Measurements from ENCODE around the gene SMARCB1.

SMARCB1 gene

DNA sequence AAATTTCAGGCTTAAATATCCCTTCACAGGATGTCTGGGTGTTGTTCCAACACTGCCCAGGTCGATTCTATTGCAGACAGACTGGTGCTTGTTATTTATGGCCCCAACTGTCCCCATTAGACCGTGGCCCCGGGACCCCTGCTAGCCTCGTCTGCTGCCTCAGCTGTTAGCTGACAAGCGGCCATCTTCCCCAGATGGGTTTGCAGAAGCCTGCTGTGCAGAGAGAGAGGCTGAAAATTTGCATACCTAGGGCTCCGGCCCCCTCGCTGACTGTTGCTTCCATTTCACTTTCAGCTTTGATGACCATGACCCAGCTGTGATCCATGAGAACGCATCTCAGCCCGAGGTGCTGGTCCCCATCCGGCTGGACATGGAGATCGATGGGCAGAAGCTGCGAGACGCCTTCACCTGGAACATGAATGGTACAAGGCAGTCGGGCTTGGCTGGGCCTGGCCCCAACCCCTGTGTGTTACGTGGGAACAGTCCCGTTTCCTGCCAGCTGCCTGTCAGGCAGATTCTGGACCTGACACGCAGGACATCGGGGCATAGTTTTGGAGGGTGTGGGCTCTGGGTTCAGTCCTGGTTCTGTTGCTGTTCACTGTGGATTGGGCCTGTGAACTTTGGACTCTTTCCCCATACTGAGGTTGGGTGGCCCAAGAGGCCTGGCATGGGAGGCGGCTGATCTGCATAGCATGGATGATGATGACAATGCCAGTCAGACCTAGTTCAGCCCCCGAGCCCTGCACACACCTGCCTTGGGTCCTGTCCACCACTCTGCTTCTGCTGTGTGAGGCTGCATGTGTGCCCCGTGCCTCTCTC, 16.4 kb downstream of the SMARCB1 start:
- no peak for DNase-seq (ENCODE audit: low spot score)

DNA sequence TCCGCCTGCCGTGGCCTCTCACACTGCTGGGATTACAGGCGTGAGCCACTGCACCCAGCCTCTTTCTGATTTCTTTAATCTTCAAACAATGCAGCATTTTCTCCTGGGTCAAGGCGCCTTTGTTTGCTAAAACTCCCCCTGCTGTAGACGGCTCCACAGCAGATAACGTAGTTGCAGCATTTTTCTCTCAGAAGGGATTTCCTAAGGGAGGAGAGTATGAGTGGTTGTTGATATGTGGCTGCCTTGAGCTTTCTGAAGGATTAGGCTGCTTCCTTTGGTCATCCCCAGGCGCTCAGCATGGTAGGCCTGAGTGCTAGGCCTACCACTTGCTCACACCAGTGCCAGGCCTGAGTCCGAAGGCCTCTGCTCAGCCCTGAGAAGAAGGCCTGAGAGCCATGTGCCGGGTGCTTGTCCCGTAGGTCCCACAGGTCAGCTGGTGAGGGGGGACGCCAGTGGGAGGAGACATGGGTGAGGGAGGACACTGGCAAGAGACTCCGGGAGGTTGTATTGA, 18.1 kb downstream of the SMARCB1 start:
- DNase-seq (ENCODE audit: low spot score), result no peak

DNA sequence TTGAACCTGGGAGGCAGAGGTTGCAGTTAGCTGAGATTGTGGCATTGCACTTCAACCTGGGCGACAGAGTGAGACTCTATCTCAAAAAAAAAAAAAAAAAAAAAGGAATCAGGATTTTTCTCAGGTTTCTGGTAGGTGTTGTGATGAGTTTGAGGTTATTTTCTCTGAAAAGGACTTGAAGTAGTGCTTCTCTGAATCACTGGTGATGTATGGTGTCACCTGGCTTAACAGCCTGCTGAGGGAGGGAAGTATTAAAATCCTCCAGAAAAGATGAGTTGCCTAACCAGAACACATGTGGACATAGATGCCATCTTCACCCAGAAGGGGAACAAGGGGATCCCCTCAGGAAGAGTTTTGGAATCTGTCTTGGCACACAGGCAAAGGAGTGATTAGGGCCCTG, 20.1 kb downstream of the SMARCB1 start:
- DNase-seq (ENCODE audit: low spot score), result no peak

DNA sequence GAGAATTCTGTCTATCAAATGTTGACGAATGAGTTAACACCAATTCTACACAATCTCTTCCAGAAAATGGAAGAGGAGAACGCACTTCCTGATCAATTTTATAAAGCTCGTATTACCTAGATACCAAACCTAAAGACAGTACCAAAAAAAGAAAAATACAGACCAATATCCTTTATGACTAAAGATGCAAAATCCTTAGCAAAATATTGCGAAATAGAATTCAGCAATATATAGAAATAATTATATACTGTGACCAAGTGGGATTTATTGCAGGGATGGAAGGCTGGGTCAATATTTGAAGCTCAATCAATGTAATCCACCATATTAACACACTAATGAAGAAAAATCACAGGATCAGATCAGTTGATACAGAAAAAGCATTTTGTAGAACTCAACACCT, 25.6 kb downstream of the SMARCB1 start:
- no peak for DNase-seq (ENCODE audit: low spot score)

DNA sequence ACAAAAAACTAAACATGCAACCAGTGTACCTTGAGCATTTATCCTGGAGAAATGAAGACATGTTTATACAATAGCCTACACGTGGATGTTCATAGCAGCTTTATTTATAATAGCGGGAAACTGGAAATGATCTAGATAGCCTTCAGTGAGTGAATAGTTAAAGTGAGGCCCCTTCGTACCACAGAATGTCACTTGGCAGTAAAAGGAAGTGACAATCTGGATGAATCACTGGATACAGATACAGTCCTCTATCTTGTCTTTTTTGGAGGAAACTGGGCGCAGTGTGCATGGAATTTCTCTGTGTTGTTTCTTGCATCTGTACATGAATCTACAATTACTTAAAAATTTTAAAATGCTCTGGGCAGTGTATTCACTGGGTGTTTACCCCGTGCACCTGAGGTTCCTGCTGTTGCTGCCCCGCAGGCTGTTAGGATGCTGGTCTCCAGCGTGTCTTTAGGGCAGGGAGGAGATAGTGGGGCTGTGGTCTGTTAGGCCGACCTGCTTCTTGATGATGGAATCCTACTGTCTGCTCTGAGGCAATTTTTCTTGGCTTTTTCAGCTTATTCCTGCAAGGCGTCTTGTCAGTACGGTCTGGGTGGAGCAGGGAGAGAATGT, 28.9 kb downstream of the SMARCB1 start:
- DNase-seq (ENCODE audit: low spot score), result no peak

DNA sequence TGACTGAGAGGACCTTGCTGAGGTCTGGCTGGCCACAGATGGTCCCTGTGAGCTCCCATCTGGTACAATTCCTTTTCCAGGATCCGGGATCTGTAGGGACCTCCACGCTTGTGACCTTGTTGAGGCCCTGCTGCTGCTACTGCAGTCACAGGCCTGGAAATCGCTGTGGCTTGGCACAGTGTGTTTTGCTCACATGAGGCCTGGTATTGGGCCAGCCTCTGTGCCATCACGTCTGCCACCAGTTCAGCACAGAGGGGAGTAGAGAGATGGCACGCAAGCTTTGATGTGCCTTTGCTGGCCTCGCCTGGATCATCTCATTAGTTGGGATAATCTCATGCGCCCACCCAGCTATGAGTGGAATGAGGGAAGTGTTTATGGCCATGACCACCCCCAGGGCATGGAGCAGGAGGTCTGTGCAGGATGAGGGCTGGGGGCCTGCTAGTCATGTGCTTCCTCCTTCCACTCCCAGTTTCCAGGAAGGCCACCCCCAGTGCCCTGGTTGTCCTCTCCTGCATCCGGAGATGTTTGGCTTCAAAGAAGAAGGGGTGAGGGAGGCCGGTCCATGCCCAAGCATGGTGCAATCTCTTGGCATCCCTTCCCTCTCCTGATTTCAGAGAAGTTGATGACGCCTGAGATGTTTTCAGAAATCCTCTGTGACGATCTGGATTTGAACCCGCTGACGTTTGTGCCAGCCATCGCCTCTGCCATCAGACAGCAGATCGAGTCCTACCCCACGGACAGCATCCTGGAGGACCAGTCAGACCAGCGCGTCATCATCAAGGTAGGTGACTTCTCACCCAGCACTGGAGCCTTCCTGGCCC, 29.6 kb downstream of the SMARCB1 start:
- no peak for DNase-seq (ENCODE audit: low spot score)

DNA sequence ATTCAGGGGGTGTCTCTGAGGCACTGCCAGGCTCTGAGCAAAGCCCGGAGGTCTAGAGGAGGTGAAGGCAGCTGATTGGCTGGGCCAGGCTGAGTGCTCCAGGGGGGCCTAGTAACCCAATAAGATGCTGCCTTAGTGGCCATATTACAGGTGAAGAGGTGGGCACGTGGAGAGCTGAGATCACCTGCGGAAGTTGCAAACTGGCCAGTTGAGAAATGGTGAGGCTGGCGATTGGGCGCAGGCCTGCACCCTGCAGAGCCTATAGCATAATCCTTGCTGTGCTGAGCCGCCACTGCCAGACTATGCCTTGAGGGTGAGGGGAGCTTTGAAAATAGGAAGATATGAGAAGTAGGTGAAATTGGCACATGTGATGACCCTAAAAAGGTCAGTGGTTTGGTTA, 30.4 kb downstream of the SMARCB1 start:
- no peak for DNase-seq (ENCODE audit: low spot score)

DNA sequence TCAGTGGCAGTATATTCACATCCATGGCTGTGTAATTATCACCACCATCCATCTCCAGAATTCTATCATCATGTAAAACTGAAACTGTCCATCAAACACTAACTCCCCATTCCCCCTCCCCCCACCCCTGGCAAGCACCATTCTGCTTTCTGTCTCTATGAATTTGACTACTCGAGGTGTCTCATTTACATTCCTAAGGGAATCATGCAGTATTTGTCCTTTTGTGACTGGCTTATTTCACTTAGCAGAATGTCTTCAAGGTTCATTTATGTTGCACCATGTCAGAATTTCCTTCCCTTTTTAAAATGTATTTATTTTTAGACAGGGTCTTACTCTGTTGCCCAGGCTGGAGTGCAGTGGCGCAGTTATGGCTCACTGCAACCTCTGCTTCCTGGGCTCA, 31.8 kb downstream of the SMARCB1 start:
- DNase-seq (ENCODE audit: low spot score), result no peak

DNA sequence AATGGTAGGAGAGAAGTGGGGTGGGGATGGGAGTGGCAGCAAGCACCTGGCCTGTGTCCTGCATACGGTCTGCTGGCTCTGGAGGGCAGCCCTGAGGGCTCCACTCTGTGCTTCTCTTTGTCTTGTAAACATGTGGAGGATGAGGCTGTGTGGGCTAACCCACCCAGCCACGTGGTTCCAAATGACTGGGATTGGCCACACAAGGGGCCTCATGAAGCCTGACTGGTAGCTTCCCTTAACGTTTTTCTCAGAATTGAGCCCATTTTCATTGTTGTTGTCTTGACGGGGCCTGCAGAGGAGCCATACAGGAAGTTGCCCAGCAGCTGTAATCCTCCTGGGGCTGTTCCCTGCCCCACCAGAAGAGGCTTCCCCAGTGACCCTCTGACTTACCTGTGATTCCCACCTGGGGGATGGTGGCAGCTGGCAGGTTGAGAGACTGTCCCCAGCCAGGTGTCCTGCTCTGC, 34.0 kb downstream of the SMARCB1 start:
- no peak for DNase-seq (ENCODE audit: low spot score)

DNA sequence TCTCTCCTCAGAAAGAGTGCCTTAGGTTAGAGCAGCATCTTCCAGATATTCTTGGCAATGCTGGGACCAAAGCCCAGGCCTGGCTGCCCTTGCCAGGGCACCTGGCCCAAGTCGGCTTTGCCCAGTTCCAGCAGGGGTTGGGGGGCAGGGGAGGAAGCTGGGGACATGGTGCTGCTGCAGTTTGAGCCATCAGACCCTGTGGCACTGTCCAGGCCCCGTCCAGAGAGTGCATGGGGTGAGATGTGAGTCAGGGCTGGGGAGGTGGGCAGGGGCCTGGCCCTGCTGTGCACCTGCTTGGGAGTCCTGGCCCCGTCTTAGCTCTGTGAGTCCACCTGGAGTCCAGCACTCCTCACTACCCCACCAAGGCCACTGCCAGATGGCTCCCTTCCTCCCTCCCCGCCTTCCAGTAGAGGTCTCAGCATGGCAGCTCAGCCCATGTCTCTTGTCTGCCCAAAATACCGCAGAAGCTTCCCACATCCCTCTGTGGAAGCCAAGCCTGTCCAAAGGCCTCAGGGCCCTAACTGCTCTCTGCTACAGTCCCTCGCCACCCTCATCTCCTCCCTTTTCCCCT, 35.4 kb downstream of the SMARCB1 start:
- DNase-seq (ENCODE audit: low spot score), result no peak

DNA sequence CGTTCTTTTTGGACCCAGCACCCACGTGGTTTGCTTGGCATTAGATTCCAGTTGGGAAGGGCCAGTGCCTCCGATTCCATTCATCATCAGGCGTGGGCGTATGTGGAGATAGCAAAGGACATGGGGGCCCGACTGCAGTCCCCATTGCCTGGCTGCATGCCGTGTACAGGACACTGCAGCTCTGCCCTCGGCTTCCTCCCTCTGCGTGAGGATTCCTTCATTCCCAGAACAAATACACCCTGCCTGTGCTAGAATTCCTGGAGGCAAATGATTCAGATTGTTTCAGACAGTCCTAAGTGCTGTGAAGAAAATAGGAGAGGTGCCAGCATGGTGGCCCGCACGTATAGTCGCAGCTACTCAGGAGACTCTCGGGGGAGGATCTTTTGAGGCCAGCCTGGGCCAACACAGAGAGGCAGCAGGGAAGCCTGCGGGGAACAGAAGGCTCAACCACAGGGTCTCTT, 36.6 kb downstream of the SMARCB1 start:
- no peak for DNase-seq (ENCODE audit: low spot score)

DNA sequence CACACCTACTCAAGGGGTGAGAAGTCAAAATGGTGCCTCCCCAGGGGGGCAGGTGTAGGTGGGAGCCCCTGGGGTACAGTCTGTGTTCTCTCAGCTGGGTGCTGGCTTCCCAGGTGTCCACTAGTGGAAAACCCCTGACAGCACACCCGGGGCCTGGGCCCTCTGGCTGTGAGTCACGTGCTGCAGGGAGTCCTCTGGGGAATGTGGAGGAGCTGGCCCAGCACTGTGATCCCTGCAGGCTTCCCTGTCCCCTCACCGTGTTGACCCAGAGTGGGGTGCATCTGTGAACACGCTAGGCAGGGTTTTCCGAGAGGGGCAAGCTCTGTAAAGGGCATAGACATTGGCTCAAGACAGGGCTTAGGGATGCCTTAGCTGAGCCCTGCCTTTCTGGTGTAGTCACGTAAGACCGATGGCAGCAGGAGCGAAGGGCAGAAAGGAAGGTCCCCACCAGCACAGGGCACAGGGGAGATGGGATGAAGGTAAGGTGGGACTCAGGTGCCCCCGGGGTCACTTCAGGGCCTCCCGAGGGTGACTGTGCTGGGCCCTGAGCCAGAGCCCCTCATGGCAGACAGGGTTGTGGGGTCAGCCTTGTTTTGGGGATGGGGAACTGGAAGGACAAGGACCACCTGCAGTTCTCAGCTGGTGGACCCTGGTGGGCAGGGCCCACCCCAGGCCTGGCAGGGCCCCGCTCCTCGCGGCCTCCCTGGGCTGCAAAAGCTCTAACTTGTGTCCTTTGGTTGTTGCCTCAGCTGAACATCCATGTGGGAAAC, 37.9 kb downstream of the SMARCB1 start:
- no peak for DNase-seq (ENCODE audit: low spot score)

DNA sequence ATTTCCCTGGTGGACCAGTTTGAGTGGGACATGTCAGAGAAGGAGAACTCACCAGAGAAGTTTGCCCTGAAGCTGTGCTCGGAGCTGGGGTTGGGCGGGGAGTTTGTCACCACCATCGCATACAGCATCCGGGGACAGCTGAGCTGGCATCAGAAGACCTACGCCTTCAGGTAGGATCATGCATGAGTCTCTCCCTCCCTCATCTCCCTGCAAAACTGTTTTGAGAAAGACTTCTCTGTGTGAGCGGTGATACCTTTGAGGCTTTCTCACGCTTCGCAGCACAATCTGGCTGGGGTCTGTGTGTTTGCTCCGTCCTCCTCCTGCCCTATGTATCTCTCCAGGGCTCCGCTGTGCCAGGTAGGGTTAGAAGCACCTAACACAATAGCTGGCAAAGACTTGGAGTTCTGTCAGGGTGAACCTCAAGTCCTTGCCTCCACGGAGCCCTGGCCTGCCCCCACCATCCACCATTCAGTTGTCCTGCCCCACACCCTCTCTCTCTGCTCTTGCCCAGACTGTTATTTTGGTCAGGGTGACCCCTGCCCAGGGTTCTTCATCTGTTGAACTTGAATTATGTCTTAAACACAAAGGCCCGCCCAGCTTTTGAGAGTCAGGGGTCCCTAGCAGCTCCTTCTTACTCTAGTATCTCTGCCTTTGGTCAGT, 38.6 kb downstream of the SMARCB1 start:
- no peak for DNase-seq (ENCODE audit: low spot score)

DNA sequence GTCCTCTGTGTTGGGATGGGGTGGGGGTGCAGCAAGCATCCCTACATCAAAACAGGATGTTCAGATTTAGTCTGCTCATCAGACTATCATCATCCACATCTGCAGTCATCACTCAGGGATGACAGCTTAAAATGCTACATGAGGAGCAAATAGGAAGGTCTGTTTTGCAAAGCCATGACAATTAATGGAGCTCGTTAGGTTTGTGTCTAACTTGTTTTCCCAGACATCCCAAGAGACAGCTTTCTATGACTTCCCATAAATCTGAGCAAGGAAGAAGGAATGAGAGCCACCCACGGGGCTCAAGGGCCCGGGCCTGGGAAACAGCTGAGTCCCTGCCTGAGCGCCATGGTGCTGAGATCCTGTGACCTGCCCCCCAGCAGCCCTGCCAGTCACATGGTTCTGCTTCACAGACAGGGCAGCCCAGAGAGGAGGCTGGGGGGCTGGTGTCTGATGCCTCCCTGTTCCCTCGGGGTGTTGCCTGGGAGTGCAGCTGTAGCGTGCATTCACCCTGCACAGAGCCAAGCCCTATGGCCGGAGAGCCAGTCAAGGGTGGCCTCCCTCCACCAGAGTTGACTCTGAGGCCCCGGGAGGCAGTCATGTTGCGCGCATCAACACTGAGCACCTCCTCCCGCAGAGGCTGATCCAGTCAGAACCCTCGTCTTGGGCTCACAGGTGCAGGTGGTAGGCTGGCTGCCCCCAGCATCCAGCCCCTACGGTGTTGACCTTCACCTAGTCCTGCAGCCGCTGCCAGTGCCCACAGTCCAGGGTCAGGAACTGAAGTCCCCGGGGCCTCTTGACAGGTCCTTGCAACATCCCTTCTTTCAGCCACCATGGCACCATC, 40.0 kb downstream of the SMARCB1 start:
- no peak for DNase-seq (ENCODE audit: low spot score)

DNA sequence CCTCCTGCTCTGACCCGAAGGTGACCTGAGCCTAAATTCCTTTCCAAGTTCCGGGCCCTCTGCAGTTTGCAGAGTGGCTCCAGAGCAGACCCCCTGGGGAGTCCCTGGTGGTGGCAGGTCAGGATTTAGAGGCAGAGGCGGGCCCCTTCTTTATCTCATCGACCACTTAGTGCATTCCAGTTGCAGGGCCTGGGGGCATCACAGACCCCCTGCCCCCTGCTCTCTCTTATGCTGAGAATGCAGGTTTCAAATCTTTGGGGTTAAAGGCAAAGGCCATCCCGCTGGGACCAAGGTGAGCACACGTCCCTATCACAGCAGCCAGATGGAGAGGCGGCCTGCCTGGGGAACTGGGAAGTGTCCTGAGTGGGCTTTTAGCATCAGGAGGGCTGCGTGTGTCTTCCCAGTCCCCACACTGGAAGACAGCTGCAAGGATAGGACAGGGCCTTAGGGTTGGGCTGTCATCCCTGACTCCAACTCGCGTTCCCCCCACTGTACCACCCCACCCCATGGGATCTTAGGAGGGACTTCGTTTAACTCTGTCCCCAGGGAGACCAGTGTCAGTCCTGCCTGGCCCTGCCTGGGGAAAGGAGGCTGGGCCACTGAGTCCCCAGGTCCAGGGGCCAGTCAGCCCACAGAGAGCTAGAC, 40.7 kb downstream of the SMARCB1 start:
- DNase-seq (ENCODE audit: low spot score), result no peak

DNA sequence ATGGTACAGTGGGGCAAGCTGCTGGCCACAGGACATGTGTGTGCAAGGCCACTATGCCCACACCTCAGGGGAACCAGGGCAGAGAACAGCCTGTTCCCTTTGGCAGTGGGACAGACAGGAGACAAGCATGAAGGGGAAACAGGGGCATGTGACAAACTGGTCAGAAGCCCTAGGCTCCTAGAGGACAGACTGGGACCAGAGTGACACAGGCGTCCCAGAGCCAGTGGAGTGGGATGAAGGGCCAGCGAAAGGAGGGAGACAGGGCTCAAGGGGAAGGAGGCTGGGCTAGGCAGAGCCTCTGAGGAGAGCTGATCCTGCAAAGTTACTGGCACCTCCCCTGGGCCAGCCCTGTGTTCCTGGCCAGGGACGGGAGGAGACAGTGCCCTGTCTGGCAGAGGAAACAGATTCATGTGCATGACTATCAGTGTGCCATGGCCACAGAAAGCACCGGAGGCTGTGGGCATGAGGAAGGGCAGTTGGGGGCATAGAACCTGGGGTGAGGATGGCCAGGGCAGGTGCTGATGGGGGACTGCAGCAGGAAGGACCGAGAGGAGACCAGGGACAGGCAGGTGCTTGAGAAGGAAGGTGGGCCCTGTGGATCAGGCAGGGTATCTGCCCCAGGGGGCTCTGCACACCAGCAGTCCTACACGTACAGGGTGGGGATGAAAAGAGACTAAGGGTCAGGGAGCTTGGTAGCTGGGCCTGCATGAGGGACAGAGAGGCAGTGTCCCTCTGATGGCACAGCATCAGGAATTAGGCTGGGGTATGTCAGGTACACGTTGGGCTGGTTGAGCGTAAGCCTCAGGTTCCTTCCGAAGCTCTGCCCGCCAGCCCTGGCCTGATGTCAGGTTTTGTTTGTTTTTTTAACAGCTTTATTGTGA, 42.3 kb downstream of the SMARCB1 start:
- DNase-seq (ENCODE audit: low spot score), result no peak

DNA sequence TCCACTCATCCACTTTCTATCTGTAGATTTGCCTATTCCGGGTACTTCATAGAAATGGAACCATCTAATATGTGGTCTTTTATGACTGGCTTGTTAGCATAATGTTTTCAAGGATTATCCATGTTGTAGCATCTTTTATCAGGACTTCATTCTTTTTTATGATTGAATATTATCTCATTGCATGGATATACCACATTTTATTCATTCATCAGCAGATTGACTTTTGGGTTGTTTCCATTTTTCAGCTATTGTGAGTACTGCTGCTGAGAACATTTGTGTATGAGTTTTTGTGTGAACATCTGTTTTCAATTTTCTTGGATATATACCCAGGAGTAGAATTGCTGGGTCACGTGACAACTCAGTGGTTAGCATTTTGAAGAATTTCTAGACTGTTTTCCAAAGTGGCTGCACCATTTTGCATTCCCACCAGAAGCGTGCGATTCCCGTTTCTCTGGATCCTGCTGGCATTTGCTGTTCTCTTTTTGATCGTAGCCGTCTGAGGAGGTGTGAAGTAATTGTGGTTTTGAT, 43.1 kb downstream of the SMARCB1 start:
- DNase-seq (ENCODE audit: low spot score), result no peak

DNA sequence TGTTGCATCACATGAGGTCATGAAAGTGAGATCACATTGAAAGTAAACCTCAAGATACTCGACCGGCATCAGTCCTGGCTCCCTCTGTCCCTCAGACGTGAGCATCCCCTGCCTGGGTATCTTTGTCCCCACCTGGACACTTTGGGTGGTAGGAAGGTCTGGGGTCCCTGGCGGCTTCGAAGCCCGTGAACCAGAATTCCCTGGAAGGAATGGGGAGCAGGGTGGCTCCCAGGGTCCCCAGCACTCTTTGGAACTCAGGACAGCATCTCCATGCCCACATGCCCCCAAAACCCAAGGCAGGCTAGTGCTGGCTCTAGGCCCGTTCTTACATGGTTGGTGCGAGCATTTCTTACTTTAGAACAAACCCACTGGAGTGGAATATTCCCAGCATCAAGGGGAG, 44.5 kb downstream of the SMARCB1 start:
- DNase-seq (ENCODE audit: low spot score), result no peak
